Measurements from ENCODE around the gene UFSP2.
A peak's percentile ranks its signal among the peaks of the same experiment; 100 is the strongest.

The UFSP2 gene, protein sequence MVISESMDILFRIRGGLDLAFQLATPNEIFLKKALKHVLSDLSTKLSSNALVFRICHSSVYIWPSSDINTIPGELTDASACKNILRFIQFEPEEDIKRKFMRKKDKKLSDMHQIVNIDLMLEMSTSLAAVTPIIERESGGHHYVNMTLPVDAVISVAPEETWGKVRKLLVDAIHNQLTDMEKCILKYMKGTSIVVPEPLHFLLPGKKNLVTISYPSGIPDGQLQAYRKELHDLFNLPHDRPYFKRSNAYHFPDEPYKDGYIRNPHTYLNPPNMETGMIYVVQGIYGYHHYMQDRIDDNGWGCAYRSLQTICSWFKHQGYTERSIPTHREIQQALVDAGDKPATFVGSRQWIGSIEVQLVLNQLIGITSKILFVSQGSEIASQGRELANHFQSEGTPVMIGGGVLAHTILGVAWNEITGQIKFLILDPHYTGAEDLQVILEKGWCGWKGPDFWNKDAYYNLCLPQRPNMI

GRCh38 chr4:185425647-185426352 is at the start of gene UFSP2:
Gene UFSP2 (minus strand): TSS chr4:185425964. CDS start chr4:185425868, 96 bp downstream.
- DNase-seq (ENCODE audit: low read depth in 2 of 2), result peak; percentile 72 to 75

GRCh38 chr4:185473247-185473646 is 47.5 kb upstream of the UFSP2 start:
- no peak for DNase-seq (ENCODE audit: low read depth in 2 of 2)

DNA sequence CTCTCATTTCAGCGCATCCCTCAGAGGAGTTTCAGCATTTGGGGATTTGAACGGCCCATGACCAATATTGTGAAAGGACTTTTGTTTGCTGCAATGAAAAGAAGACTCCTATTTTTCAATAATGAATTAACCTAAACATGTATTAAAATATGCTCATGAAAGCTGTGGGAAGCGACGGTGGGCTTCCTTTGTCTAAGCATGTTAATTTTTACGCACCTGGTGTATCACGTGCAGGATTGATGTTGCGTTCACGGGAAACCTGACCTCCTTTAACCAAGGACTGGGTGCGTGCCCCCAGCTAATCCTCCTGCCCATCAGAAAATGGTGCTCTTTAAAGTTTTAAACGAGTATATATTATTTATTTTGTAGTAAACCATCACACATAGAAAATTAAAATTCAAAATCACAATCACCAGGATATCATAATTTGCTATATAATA is 46.4 kb upstream of the UFSP2 start:
- no peak for DNase-seq (ENCODE audit: low read depth in 2 of 2)

DNA sequence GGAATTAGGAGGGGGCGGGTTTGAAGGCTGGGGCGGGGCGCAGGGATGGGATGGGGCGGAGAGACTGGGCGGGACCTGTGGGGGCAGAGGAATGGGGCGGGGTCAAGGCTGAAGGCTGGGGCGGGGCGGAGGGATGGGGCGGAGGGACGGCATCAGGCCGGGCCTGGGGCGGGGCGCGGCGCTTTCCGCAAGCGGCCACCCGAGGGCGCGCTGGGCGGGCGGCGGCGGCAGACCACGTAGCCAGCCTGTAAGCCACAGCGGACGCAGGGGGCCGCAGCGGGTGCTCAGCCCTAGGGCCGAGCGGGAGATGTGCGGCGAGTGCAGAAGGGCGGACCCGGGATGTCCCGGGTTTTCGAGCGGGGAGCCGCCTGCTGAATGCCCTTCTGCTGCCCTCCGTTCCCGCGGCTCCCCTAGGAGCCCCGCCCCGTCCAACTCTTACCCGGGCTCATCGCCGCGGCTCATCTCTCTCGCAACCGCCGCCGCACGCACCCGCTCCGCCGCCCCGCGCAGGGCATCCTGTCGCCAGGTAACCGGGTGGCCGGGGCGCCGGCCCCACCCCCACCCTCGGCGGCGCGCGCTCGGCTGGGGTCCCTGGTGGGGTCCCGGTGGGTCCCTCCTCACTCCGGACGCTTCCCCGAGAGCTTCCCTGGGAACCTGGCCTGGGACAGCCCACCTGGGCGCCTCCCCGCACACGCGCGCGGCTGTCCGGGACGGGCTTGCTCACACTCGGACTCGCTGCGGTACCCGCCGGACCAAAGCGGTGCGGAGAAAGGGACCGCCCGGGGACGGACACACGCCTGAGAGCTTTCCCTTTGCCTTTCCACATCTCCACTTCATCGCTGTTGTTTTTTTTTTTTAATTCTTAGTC is 45.7 kb upstream of the UFSP2 start, which contains the start of gene CCDC110:
CCDC110 (minus strand) TSS at position 499 of the 868 bp plus-strand sequence; CDS start at position 449, 50 bp downstream.
- DNase-seq (ENCODE audit: low read depth in 2 of 2), result peak; percentile 86

DNA sequence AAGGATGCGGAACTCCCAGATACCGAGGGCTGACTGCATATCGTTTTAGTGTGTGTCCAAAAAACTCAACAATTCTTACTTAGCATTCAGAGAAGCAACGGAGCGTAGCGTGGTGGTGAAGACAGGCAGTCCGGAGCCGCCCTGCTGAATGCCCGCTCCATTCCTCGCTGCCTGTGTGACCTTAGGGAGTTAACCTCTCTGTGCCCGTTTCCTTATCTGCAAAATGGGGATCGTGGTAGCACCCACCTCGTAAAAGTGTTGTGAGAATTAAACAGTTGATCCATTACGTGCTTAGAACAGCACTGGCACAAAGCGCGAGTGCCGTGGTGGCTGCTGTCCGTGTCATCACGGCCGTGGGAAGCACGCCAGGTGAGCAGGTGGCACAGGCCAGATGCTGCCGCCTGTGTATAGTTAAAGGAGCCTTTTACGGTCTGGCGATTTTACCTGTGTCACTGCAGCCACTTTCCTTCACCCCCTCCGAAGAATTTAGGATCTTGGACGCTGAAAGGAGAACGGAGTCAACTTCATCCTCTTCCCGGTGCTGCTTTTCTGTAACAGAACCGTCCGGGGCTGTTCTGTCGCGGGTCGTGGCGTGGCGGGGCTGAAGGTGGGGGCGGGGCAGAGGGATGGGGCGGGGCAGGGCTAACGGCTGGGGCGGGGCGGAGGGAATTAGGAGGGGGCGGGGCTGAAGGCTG is 44.9 kb upstream of the UFSP2 start:
- DNase-seq (ENCODE audit: low read depth in 2 of 2), result peak in 1 of 2 experiments; percentile 7

GRCh38 chr4:185469580-185470154 is 43.9 kb upstream of the UFSP2 start:
- no peak for DNase-seq (ENCODE audit: low read depth in 2 of 2)

DNA sequence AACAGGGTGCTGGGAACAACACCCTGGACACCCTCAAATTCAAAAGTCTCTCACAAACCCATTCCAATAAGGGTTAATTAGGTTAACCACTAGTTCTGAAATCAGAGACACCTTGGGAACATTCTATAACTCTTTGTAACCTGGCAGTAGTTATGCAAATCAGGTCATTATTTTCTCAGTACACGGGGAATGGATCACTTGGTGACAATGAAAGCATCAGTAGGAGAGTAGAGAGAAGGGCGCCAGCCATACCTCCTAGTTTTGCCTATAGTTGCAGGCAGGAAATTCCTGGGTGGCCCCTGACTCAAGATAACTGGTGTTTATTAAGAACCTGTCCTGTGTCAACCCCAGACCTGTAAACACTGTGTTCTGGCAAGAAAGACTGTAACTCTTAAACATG is 43.2 kb upstream of the UFSP2 start:
- DNase-seq (ENCODE audit: low read depth in 2 of 2), result no peak

DNA sequence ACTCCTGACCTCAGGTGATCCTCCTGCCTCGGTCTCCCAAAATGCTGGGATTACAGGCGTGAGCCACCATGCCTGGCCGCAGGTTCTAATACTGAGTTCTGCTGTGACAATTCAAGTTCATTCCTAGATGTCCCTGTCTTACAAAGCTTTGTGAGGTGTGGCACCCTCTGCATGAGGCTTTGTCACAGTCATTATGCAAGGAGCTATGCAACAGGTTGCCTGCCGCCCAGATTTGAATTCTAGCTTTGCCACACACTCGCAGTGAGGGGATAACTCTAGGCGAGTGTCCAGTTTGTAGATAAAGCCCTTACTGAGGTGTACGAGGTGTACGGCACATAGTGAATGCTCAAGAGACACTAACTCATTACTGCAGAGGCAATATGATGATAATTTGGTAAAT is 42.2 kb upstream of the UFSP2 start:
- DNase-seq (ENCODE audit: low read depth in 2 of 2), result no peak

GRCh38 chr4:185467101-185467500 is 41.3 kb upstream of the UFSP2 start:
- no peak for DNase-seq (ENCODE audit: low read depth in 2 of 2)

DNA sequence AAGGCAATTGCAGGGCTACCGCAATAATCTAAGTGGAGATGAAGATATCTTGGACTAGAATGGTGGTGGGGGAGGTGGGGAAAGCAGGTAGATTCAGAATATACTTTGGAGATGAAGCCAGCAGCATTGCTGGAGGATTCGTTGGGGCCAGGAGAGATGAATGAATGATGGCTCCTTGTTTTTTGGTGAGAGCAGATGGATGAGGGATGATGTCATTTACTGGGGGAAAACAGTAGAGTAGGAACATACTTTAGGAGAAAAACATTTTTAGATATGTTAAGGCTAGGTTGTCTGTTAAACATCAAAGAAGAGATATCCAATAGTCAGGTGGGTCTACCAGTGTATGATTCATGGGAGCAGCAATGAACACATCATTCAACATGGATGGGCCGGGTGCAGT is 39.9 kb upstream of the UFSP2 start:
- DNase-seq (ENCODE audit: low read depth in 2 of 2), result no peak

DNA sequence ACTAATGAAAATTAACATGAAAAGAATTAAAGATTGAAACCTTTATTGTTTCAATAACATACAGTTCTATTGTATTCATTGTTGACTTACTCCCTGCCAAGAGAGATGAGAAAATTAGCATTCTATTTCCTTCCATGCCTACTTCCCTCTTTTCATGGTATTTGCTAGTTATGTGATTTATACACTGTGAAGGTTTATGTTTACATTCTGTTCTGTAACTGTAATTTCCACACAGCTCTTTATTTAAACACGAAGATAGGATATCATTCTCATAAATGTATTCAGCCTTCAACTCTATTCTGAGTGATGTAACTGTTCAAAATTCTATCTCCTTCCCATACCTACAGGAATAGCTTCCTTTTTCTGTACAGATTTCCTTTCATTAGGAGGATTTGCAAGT is 39.1 kb upstream of the UFSP2 start:
- no peak for DNase-seq (ENCODE audit: low read depth in 2 of 2)

DNA sequence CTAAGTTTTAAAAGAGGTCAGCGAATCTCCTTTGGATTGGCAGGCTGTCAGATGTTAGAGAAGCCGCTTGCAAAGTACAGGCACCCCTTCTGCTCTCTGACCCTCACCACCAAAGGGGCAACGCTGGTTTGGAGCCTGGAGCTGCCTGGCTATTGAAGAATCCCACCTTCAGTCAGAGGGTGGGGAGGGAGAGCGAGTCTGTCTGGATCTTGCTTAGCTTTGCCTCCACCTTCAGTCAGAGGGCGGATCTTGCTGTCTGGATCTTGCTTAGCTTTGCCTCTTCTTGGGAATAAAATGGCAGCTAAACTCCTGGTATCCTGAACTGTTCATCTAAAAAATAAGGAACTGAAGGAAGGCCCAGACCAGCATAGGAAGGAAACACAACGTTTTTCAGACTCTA is 38.4 kb upstream of the UFSP2 start:
- no peak for DNase-seq (ENCODE audit: low read depth in 2 of 2)

DNA sequence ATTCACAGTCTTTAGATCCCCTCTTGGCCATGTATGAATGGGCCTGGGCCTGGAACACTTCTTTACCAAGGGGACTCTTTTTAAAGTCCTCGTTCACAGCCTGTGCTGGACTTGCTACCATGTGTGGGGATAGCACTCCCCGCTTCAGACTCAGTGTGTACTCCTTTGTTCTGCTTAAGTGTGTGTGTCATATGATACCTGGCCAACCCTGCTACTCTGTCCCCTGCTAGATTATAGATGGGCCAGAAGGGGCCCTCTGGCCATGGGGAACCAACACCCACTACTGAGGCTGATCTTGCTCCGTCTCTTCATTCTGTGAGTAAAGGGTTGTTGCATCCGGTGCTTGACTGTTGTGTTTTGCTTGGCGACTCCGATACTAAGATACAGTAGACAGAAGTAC is 37.8 kb upstream of the UFSP2 start:
- DNase-seq (ENCODE audit: low read depth in 2 of 2), result no peak

DNA sequence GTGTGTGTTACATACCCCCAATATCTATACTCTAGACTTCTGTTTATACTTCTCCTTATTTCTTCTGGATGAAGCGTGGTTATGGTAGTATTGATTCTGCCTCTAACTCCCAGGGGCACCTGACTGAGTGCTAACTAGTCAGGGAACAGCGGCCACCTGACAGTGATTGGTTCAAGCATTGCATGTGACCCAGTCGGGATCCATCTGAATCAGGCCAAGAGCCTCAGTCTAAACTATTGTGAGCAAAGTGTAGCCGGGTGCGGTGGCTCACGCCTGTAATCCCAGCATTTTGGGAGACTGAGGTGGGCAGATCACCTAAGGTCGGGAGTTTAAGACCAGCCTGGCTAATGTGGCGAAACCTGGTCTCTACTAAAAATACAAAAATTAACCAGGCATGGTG is 35.8 kb upstream of the UFSP2 start:
- no peak for DNase-seq (ENCODE audit: low read depth in 2 of 2)

DNA sequence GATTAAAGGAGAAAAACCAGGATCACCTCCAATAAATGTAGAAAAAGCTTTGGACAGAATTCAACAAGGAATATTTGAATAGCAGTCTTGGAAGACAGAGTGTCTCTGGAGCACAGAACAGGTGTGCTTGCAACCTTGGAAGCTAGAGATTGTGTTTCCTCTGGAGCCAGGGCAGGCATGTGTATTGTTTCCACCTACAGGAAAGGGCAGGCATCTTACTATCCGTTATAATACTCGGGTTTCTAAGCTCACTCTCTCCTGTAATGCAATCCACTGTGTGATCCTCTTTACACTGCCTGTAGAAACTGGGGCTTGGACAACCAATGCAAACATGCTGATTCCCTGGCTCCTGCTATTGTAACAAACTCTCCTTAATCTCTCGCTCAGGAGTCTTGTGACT is 31.4 kb upstream of the UFSP2 start:
- DNase-seq (ENCODE audit: low read depth in 2 of 2), result no peak

DNA sequence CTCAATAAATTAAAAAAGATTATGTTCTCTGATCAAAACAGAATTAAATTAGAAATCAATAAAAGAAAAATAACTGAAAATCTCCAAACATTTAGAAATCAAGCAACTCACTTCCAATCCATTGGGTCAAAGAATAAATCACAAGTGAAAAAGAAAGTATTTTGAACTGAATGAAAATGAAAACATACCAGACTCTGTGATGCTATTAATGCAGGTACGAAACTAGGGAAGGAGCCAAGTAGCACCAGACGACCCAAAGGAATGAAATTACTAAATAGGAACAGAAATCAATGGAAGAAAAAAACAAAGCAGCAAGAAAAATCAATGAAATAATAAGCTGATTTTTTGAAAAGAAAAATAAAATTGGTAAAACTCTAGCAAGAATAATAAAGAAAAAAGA is 30.4 kb upstream of the UFSP2 start:
- no peak for DNase-seq (ENCODE audit: low read depth in 2 of 2)

DNA sequence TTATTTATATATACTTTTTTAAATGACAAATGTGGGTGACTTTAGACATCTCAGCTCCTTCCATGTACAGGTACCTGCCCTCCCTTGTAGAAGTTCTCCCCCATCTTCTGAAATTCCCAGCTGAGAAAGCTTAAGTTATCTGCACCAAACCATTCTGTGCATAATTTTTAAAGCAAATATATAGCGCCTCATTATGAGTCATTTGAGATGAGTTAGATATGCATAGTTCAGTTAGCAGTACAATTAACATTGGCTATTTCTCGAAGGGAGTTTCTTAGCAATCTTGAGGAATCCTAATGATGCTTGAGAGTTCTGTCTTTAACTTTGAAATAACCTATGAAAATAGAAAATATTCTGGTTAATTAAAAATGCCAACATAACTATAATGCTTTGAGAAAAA is 19.4 kb upstream of the UFSP2 start:
- no peak for DNase-seq (ENCODE audit: low read depth in 2 of 2)

GRCh38 chr4:185441479-185441878 is 15.7 kb upstream of the UFSP2 start:
- DNase-seq (ENCODE audit: low read depth in 2 of 2), result no peak

GRCh38 chr4:185437809-185438208 is 12.0 kb upstream of the UFSP2 start:
- no peak for DNase-seq (ENCODE audit: low read depth in 2 of 2)

DNA sequence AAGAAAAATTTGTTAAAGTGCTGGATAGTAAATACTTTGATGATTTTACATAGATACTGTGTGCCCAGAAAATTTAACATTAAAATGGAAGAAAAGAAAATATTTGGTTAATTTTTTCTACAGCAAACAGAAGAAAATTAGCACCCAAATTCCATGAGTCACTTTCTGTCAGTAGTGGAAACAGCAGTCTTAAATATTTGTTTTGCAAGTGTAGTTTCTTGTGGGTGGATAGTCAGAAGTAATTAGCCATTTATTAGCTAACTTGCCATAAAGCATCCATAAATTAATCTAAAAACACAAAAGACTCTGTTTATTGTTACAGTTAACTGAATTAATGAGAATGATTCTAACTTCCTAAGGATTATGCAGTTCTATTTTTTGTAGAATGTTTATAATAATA is 9.7 kb upstream of the UFSP2 start:
- DNase-seq (ENCODE audit: low read depth in 2 of 2), result no peak

DNA sequence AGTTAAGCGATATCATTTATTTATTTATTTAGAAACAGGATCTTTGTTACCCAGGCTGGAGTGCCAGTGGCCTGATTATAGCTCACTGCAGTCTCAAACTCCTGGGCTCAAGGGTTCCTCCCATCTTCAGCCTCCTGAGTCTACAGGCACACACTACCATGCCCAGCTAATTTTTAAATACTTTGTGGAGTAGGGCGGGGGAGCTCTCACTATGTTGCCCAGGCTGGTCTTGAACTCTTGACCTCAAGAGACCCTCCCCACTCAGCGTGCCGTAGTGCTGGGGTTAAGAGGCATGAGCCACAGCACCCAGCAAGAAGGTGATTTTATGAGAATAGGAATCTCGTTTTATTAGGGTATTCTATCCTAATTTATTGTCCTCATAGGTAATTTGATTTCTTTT is 3.9 kb upstream of the UFSP2 start:
- no peak for DNase-seq (ENCODE audit: low read depth in 2 of 2)

Data from stimulated activated CD4-positive, alpha-beta T cell treated with anti-CD3 and anti-CD28 coated beads, Interleukin-12 subunit alpha, Interleukin-12 subunit beta, amount 100 ng/mL, for 24 hours (primary cell).